ENCODE results near the gene CTNNAL1.

DNA sequence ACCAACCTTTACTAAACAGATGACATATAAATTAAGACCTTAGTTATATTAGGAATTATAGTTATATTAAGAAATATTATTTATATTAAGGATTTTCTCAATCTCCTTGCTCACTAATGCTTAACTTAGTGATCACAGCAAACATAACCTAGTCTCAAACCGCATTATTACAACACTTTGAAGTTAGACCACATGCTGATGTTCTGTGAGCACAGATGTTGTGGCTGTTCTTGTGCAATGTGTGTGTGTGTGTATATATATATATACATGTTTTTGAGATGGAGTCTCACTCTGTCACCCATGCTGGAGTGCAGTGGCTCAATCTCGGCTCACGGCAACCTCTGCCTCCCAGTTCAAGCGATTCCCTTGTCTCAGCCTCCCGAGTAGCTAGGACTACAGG is 99.9 kb downstream of the CTNNAL1 start:
- TF ChIP-seq CTCF (IDR thresholded peaks at IDR 0.05; ENCODE audit: control extremely low read depth in 1 of 3, insufficient read depth in 1 of 3, low read depth in 1 of 3, low read length in 3 of 3) (no peak), EP300 (IDR thresholded peaks at IDR 0.05; ENCODE audit: borderline replicate concordance in 1 of 2, low read depth in 2 of 2, low read length in 2 of 2) (no peak), RXRA (IDR thresholded peaks at IDR 0.05; ENCODE audit: insufficient read depth, low read depth, low read length) (no peak), POLR2A (IDR thresholded peaks at IDR 0.05; ENCODE audit: control extremely low read depth in 1 of 2, low read depth in 2 of 2, low read length in 2 of 2) (no peak), HDAC2 (IDR thresholded peaks at IDR 0.05; ENCODE audit: borderline replicate concordance in 1 of 2, low read depth in 2 of 2, low read length in 2 of 2) (no peak), EZH2 (IDR thresholded peaks at IDR 0.05; ENCODE audit: low read depth, low read length, severe bottlenecking) (no peak), CREB1 (IDR thresholded peaks at IDR 0.05) (no peak)
- TF ChIP-seq, protein P1, sequence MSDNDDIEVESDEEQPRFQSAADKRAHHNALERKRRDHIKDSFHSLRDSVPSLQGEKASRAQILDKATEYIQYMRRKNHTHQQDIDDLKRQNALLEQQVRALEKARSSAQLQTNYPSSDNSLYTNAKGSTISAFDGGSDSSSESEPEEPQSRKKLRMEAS (IDR thresholded peaks at IDR 0.05): no peak
